NCI-H146 treated with DMSO at 0.1 percent for 48 hours (cell line): ENCODE measurements around the gene CCDC9B.

Experiments
- DNase-seq: peaks from one replicate; lab custom pipeline; 2025; ENCODE audit not compliant: unreplicated experiment; lab: John Stamatoyannopoulos, UW

CCDC9B gene

GRCh38 chr15:40331637-40332036, 9.1 kb downstream of the CCDC9B start:
- no peak for DNase-seq

- DNase-seq = no peak
Measured at GRCh38 chr15:40331026-40331425, 9.7 kb downstream of the CCDC9B start.

- DNase-seq = no peak
Measured at GRCh38 chr15:40330368-40330836, 10.3 kb downstream of the CCDC9B start.

- DNase-seq = no peak
Measured at GRCh38 chr15:40329804-40330203, 10.9 kb downstream of the CCDC9B start.

- DNase-seq = no peak
Measured at GRCh38 chr15:40328751-40329150, 12.0 kb downstream of the CCDC9B start.

GRCh38 chr15:40328176-40328575, 12.6 kb downstream of the CCDC9B start:
- DNase-seq = no peak

GRCh38 chr15:40327457-40327856, 13.3 kb downstream of the CCDC9B start:
- DNase-seq = no peak

GRCh38 chr15:40325700-40326099, 15.0 kb downstream of the CCDC9B start:
- DNase-seq = no peak

GRCh38 chr15:40325188-40325587, 15.6 kb downstream of the CCDC9B start:
- DNase-seq = no peak

GRCh38 chr15:40323953-40324937, 16.5 kb downstream of the CCDC9B start:
- no peak for DNase-seq

GRCh38 chr15:40323239-40323952, 17.3 kb downstream of the CCDC9B start, which contains the start of gene INAFM2:
INAFM2 (plus strand) TSS chr15:40323692; CDS start chr15:40324056, 364 bp downstream.
- DNase-seq = peak; percentile 83

- DNase-seq = no peak
Measured at GRCh38 chr15:40322531-40323238, 18.1 kb downstream of the CCDC9B start.

GRCh38 chr15:40320931-40321371, 19.8 kb downstream of the CCDC9B start:
- DNase-seq = peak; percentile 51

GRCh38 chr15:40320409-40320808, 20.3 kb downstream of the CCDC9B start:
- DNase-seq = no peak

- DNase-seq = no peak
Measured at GRCh38 chr15:40317580-40317979, 23.2 kb downstream of the CCDC9B start.

GRCh38 chr15:40316931-40317330, 23.8 kb downstream of the CCDC9B start:
- no peak for DNase-seq

- no peak for DNase-seq
Measured at GRCh38 chr15:40314723-40315276, 25.9 kb downstream of the CCDC9B start.

GRCh38 chr15:40313531-40314398, 27.0 kb downstream of the CCDC9B start:
- peak; percentile 4 for DNase-seq

- DNase-seq = no peak
Measured at GRCh38 chr15:40312370-40313158, 28.2 kb downstream of the CCDC9B start.
